GM19324 (cell line): ENCODE results near the gene TRIM39.

Source experiments
- ATAC-seq: cut with Tn5 transposase; IDR thresholded peaks from one replicate; pipeline ENCODE4 v1.9.1; 2021; ENCODE audit warnings: mild to moderate bottlenecking, moderate library complexity; ENCODE audit not compliant: unreplicated experiment, low FRiP score

Gene TRIM39

DNA sequence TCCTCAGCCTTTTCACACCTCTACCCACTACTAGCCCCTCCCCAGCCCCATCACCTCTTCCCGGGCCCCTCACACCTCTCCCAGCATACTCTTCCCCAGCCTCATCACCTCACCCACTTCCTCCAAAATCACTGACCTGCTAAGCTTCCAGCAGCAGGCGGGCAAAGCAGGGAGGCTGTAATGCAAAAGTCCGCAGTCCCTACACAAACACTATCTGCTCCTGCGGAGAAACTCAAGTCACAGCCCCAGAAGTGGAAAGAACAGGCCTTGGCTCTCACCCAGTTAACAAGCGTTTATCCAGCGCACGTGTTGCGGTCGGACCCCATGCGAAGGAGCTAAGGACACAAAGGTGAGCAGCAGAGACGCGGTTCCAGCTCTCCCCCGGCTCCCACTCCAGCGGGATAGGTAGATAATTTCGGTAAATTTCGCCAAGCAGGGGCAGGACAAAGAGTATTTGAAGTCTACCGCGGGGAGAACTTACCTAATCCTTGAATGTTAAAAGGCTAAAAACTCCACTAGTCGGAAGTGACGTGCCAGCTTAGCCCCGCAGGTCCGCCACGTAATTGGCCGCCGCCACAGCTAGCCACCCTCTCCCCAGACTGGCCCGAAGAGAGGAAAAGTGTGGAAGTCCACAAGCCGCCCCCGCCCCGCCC is 728 bp upstream of the TRIM39 start:
- ATAC-seq, result peak; percentile 52

DNA sequence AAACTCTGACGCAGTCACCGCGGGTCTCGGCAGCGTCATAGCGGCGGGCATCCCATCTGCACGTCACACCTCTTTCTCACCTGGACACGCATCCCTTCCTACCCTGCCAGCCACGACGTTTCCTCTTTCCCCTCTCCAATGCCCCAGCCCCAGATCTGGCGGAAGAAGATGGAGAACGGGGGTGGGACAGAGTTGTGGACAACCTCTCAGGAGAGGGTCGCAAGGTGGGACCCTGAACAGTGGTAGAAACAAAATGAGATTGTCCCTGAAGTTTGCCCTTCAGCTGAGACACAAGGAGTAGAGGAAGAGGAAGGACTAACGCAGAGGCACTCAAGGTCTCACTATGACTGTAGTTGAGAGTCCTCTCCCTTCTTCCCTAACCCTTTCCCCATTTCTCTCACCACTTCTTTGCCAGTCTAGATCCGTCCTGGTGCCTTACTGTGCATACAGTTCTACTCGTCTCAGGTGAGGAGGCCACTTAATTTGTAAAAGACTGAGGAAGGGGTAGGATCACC is 562 bp downstream of the TRIM39 start:
- ATAC-seq, result no peak

DNA sequence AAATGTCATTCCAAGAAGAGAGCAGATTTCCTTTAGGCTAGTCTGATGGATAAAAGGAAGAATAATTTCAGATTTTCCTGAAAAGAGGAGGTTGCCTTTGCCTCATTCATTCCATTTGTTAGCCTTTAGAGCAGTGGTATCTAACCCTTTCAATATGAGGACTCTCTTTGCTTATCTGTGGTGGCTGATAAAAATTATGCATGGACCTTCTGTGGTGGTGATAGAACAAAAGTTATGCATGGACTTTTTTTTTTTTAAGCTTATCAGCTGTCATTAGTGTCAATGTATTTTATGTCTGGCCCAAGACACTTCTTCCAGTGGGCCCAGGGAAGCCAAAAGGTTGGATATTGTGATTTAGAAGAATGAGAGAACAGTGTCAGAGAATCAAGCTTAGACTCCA is 1.7 kb downstream of the TRIM39 start:
- ATAC-seq, result no peak

DNA sequence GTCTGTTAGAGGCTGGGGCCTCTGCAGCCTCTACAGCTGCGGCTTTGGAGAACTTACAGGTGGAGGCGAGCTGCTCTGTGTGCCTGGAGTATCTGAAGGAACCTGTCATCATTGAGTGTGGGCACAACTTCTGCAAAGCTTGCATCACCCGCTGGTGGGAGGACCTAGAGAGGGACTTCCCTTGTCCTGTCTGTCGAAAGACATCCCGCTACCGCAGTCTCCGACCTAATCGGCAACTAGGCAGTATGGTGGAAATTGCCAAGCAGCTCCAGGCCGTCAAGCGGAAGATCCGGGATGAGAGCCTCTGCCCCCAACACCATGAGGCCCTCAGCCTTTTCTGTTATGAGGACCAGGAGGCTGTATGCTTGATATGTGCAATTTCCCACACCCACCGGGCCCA is 2.6 kb downstream of the TRIM39 start:
- no peak for ATAC-seq

DNA sequence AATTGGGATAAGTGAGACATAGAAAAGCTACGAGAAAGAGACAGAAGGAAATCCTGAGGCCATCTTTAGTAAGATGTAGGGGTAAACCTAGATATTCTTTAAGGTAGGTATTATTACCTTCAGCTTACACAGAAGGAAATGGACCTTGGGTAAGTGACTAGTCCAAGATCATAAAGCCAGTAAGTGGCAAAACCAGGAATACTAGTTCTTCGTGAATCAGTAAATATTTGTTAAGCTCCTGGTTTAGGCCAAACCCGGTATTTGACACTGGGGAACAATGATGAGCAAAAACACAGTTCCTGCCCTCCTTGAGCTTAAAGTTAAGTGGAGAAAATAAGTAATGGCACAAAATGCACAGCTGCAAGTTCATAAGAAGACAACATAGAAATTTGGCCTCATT is 5.3 kb downstream of the TRIM39 start:
- no peak for ATAC-seq

DNA sequence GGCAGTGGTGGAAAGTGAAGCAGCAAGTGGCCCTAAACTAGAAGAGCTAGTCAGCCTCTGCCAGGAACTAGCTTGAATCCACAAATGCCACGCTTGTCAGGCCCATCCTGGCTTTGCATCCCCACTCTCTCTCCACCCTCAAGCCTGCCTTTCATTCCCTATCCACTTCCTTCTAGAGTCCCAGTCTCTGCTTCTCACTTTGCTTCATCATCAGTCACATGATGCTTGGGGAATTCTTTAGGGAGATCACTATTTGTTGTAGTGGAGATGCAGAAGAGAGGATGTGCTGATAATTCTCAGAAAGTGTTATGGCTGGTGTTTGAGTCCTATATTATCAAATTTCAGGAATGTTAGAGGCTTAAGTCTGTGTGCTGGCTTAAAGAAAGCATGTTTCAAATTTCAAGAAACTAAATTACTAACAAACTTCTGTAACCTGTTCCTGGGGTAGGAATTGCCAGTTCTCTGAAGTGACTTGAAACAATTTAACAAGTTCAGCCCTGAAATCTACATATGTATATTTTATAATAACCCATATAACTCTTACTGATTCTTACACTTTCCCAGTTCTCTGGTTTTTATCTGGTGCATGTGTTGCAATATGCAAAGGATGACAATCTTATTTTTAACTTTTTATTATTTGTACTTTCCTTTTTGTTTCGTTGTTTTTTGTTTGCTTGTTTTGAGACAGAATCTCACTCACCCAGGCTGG is 7.5 kb downstream of the TRIM39 start:
- ATAC-seq, result no peak

DNA sequence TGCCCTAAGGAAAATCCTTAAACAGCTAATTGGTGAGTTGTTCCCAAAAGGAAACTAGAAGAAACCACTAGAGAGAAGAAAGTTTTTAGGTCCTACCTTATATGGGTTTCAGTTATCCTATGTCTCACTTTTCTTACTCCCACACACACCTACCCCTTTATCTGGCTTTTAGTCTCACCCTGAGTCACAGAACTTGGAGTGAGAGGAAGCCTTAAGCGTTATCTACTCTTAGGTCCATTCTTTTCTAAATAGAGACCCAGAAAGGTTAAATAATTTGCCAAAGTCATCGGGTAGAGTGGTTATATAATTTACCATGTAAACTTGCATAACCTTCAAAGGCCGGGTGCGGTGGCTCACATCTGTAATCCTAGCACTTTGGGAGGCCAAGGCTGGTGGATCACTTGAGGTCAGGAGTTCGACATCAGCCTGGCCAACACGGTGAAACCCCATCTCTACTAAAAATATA is 13.9 kb downstream of the TRIM39 start:
- ATAC-seq, result no peak

DNA sequence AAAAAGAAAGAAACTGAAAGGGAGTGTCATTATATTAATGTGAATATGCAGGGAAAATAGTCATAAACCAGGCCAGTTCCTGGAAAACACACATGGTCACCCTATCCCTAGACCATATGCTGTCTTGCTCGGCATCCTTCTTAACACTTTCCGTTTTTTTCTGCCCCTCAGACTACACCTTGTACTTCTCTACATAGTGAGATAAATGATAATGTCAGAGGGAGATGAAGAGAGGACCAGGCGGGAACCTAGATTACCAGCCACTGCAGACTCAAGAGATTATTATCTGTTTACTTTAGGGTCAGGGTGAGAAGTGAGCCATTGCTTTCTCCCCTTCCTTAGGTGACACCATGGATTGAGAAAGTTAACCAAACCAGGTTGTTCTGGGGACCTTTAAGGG is 14.5 kb downstream of the TRIM39 start:
- ATAC-seq, result no peak

DNA sequence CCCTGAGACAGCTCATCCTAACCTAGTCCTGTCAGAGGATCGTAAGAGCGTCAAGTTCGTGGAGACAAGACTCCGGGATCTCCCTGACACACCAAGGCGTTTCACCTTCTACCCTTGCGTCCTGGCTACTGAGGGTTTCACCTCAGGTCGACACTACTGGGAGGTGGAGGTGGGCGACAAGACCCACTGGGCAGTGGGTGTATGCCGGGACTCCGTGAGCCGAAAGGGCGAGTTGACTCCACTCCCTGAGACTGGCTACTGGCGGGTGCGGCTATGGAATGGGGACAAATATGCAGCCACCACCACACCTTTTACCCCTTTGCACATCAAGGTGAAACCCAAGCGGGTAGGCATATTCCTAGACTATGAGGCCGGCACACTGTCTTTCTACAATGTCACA is 15.0 kb downstream of the TRIM39 start:
- ATAC-seq, result no peak

DNA sequence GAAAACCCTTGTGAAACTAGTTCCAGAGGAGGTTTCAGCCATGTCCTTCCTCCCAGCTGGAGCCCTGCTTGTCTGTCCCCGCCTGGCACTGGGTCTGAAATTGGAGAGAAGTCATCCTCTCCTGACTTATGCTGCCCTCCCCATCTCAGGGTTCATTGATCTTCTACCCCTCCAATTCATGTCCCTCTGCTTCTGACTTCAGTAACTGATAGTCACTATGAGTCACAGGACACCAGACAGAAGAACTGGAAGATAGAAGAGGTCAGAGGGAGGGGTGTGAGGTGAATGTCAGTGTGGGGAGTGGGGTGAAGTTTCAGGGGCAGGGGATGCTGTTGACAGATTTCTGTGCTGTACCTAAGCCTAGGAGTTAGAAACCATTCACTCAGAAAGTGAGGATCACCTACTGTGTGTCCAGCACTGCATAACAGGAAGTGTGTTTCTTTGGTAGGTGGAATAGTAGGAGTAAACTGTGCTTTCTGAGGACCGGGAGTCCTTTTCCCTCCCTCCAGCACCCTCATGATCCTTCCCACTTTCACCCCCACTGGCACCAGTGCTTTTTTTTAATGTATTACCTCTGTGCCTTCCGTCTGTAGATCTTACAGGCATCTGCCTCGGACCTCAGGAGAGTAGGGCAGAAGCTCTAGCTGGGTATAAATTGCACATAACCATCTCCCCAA is 17.6 kb downstream of the TRIM39 start:
- no peak for ATAC-seq

DNA sequence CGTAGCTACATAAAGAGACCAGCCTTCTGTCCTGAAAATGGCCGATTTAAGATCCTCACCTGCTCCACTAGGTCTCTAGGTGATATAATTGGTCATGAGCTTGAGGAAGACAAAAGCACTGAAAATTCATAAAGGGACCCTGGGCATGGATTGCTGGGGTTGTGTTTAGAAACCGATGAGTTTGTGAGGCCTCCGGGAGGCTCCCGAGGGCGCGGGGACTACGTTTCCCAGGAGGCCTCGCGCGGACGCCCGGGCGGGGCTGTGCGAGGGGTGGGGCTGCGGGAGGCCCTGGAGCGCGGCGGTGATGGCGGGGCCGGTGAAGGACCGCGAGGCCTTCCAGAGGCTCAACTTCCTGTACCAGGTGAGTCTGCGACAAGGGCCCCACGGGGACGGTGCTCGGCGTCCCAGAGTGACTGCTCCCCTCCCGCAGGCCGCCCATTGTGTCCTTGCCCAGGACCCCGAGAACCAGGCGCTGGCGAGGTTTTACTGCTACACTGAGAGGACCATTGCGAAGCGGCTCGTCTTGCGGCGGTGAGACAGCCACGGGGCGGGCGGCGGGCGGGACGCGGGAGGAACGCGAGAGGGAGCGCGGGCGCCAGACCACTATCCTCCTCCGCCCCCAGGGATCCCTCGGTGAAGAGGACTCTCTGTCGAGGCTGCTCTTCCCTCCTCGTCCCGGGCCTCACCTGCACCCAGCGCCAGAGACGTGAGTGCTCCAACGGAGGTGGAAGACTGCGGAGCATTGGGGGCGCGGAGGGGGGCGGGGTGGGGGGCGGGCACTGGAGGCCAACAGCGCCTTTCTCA is 18.3 kb downstream of the TRIM39 start, which contains the start of gene RPP21:
TSS of gene RPP21 (plus strand) at position 289 of the 804 bp plus-strand sequence. CDS start at position 305, 16 bp downstream.
- peak; percentile 88 for ATAC-seq

DNA sequence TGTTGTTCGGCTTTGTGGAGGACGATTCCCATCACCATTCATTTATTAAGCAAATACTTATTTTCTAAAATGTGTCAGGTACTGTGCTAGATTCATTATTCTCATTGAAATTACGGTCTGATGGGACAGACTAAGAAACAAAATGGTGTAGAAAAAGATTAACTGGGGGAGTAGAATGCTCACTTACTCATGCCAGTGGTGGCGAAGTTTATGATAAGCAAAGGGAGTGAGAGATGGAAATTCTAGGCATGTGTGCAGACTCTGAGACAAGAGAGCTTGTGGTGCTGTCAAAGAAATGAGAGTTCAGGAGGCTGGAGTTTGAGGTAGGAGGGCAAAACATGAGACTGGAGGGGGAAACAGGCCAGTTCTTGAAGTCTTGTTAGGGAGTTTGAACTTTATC is 19.1 kb downstream of the TRIM39 start:
- no peak for ATAC-seq

DNA sequence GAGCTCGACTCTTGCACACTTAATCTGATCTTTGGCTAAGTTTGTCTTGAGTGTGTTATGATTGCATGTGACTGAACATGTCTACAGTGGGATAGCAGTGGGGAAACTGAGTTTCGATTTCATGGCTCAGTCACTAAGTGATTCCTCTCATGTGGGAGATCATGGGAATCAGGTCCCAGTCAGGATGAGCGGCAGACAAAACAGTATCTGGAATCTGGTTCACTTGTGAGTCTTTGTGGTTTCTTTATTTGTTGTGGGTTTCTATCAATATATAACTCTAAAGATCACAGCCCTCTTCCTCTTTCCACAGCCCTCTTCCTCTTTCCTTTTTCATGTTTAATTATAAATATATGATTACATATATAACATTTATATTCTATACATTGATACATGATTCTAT is 22.2 kb downstream of the TRIM39 start:
- no peak for ATAC-seq

DNA sequence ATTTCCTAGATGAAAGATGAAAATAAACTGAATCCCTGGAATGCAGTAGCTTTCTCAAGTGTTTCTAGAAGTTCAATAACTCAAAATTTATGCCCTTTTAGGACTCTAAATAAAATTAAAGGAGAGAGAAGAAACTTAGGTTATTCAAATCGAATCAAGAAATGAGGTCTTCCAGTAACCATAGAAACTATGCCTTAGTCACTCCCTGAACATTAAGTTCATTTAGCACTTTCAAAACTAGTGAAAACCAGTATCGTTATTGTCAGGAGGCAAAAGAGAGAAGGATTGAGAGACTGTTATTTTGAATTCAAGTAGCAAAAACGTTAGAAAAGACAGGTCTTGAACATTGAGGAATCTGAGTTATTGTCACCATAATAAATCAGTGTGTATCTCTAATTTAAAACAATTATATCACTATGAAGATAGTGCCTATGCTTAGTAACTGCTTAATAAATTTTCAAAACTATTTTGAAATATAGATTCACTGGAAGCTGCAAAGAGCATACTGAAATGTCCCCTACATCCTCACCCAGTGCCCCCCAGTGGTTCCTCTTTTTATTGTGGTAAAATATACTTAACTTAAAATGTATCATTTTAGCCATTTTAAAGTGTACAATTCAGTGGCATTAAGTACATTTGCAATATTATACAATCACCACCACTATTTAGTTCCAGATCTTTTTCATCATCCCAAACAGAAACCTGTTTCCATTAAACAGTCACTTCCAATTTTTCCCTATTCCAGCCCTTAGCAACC is 22.9 kb downstream of the TRIM39 start:
- ATAC-seq, result no peak

DNA sequence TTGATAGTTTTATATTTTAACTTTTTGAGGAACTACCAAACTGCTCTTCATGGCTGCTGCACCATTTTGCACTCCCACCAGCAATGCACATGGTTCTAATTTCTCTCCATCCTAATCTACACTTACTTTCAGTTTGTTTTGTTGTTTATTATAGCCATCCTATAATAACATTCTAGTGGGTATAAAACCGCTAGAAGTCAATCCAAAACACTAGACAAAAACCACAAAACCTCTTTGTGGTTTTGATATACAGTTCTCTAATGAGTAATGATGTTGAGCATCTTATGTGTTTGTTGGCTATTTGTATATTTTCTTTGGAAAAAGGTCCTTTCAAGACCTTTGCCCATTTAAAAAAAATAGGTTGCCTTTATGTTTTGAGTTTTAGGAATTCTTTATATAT is 23.8 kb downstream of the TRIM39 start:
- no peak for ATAC-seq

DNA sequence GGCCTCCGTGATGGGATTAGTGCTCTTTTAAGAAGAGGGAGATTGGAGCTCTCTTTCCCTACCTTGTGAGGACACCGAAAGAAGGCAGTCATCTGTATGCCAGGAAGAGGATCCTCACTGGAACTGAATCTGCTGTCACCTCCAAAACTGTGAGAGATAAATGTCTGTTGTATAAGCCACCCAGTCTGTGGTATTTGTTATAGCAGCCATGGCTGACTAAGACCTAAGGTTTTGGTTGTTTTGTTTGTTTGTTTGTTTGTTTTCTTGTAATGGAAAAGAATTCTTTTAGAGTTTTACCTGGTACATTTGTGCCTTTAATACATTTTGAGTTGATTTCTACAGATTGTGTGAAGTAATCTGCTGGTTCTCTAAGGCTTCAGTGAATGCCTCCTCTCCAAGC is 25.8 kb downstream of the TRIM39 start:
- ATAC-seq, result no peak

DNA sequence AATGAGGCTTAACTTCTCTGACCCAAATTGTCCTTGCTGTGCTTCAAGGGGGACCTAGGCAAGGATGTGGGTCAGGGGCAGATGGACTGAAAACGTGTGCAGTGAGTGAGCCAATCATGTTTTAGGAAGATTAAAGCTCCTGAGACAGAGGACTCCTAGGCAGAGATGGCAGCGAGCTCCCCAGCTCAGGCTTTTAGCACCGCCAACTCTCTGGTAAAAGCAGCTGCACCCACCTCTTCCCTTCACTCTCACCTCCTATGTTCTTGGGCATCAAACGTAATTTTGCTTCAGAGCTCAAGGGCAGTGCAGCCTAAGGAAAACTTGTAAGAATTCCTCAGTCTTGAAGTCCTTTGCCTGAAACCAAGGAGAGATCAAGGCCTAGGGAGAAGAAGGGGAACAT is 28.6 kb downstream of the TRIM39 start:
- no peak for ATAC-seq

DNA sequence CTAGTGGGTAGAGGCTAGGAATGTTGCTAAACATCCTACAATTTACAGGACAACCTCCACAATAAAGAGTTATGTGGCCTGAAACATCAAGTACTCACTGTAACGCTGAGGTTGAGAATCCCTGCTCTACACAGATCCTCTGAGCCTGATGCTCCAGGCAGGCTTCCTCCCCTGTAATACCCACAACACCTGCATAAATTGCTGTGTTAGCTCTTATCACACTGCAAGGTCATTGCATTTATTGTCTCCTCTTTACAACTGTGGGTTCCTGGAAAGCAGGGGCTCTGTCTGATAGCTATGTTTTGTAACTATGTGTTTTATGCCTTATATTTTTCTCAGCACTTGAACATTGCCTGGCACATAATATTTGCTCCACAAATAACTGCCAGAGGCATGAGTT is 29.8 kb downstream of the TRIM39 start:
- no peak for ATAC-seq

DNA sequence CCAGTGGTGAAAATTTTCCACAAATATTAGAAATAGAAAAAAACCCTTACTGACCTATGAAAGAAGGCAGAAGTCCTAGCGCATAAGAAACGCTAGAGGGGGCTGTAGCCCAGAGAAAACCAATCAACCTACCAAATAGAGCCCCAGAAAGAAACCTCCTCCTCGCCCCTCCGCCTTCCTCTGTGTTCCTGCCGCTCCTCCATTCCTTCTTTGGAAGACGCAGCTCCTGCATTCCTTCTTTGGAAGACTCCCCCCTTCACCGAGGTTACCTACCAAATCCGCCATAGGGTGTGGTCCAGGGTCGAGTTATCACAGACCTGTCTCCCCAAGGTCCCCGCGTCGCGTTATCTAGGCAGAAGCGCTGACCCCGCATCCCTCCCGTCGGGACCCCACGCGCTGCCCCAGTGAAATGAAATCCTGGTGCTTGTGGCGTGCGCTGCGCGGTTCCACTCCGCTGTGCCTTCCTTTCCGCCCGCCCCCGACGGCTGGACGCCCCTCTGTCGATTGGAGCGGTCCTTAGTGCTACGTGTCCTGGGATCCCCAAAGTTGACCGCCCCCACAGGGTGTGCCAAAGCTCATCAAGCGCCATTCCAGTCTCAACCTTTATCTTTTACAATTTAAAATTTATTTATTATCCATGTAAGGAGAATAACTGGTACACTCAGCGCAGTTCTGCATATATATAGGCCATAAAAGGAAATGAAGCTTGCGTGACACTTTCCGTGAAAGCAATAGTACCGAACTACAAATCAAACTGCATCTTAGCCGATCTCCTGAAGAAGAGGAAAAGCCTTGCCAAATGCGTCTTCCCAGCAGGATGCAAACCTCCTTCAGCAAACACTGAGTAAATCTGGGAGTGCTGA is 31.2 kb downstream of the TRIM39 start:
- no peak for ATAC-seq
